Neural progenitor cell (in vitro differentiated cells): Measurements from ENCODE around the gene SMAP1. TPM values are rescaled to one million over a fixed set of nuclear protein-coding genes. Genes with fewer than 3 reads are reported as not detected.

Source experiments
- DNase-seq: peaks from one replicate; pipeline ENCODE4 v3.0.0-alpha.2; 2016; ENCODE audit warnings: low spot score
- H2AFZ ChIP-seq: fragments of 200-600 bp; sonication (generic); replicated peaks from 2 replicates; pipeline ENCODE4 v1.6.1; 2016; ENCODE audit warnings: antibody characterized with exemption
- H3F3A ChIP-seq: fragments of 200-600 bp; sonication (generic); 2 replicates; pipeline ENCODE4 v1.6.1; 2016; ENCODE audit warnings: antibody characterized with exemption, low read depth
- H3K27ac ChIP-seq: fragments of 200-600 bp; sonication (generic); 2 replicates; pipeline ENCODE4 v1.5.1; 2016; ENCODE audit warnings: mild to moderate bottlenecking
- H3K27me3 ChIP-seq: fragments of 200-600 bp; sonication (generic); 2 replicates; pipeline ENCODE4 v1.6.1; 2016; ENCODE audit warnings: mild to moderate bottlenecking, moderate library complexity
- H3K36me3 ChIP-seq: fragments of 200-600 bp; sonication (generic); 2 replicates; pipeline ENCODE4 v1.5.1; 2016
- H3K4me1 ChIP-seq: fragments of 200-600 bp; sonication (generic); 2 replicates; pipeline ENCODE4 v1.6.1; 2016; ENCODE audit warnings: mixed run types
- H3K4me2 ChIP-seq: fragments of 200-600 bp; sonication (generic); 2 replicates; pipeline ENCODE4 v1.6.1; 2016
- H3K4me3 ChIP-seq: fragments of 200-600 bp; sonication (generic); 2 replicates; pipeline ENCODE4 v1.5.1; 2016
- H3K79me2 ChIP-seq: fragments of 200-600 bp; sonication (generic); 2 replicates; pipeline ENCODE4 v1.6.1; 2016; ENCODE audit warnings: low read depth
- H3K9ac ChIP-seq: fragments of 200-600 bp; sonication (generic); 2 replicates; pipeline ENCODE4 v1.6.1; 2016
- H3K9me3 ChIP-seq: fragments of 200-600 bp; sonication (generic); 2 replicates; pipeline ENCODE4 v1.5.1; 2016; ENCODE audit warnings: low read depth
- H4K20me1 ChIP-seq: fragments of 200-600 bp; sonication (generic); 2 replicates; pipeline ENCODE4 v1.6.1; 2016; ENCODE audit warnings: low read depth
- H3K27ac Mint-ChIP-seq: 3 replicates; pipeline ENCODE4 v1.8.0; 2021; ENCODE audit warnings: mixed read lengths
- H3K27me3 Mint-ChIP-seq: 2 replicates; pipeline ENCODE4 v1.8.0; 2022; ENCODE audit warnings: low read depth, mild to moderate bottlenecking, inconsistent platforms, moderate library complexity, mixed read lengths; ENCODE audit not compliant: insufficient read depth
- H3K36me3 Mint-ChIP-seq: 3 replicates; pipeline ENCODE4 v1.8.0; 2021; ENCODE audit warnings: mixed read lengths
- H3K4me1 Mint-ChIP-seq: 3 replicates; pipeline ENCODE4 v1.8.0; 2021; ENCODE audit warnings: mixed read lengths
- H3K4me3 Mint-ChIP-seq: 3 replicates; pipeline ENCODE4 v1.8.0; 2021; ENCODE audit warnings: mild to moderate bottlenecking, moderate library complexity, mixed read lengths
- H3K9me3 Mint-ChIP-seq: 3 replicates; pipeline ENCODE4 v1.8.0; 2020; ENCODE audit warnings: mixed read lengths
- CTCF ChIP-seq: fragments of 200-600 bp; sonication (generic); IDR thresholded peaks from 2 replicates; pipeline ENCODE4 v1.5.1; 2017; ENCODE audit warnings: antibody characterized with exemption, mild to moderate bottlenecking
- EZH2 ChIP-seq: fragments of 200-600 bp; sonication (generic); IDR thresholded peaks from 2 replicates; pipeline ENCODE4 v1.6.1; 2017; ENCODE audit warnings: antibody characterized with exemption, mild to moderate bottlenecking, moderate library complexity
- EZH2phosphoT487 ChIP-seq: fragments of 200-600 bp; sonication (generic); IDR thresholded peaks from 2 replicates; pipeline ENCODE4 v1.6.1; 2017; ENCODE audit warnings: antibody characterized with exemption
- total RNA-seq: library from RNA; depleted of rRNA; stranded (reverse); fragments of >200 nt; gene quantifications from 2 replicates; pipeline ENCODE4 v1.2.3, GENCODE V29; 2015; ENCODE audit warnings: low replicate concordance

The SMAP1 gene
- total RNA-seq, 1 donor from 2014 or later, result 36.5 TPM

DNA sequence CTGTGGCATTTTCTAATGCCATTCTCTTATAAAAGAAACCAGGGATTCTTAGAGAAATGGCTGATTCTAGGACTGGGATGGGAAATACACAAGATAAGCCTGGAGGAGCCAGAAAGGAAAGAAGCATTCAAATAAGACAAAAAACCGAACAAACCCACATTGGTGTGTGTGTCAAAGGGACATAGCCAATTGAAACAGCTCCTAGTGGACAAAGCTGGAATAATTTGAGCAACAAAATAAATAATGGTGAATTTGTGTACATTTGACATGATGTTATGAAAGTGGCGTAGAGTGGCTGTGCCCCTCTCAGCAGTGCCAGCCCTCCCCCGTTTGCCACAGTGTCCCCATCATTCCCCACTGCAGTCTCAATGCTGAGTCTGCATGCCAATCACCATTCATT lies 233.6 kb downstream of the SMAP1 start:
- TF ChIP-seq CTCF (peak; percentile 39), EZH2phosphoT487 (no peak)
- Mint-ChIP-seq H3K4me3 (no peak overlapping the region), H3K36me3 (no peaks in the 10 kb centered on the region), H3K4me1 (no peaks in the 10 kb centered on the region), H3K9me3 (no peaks in the 10 kb centered on the region), H3K27me3 (no peaks in the 10 kb centered on the region), H3K27ac (no peak overlapping the region)
- H2AFZ ChIP-seq, result no peak overlapping the region
- no peaks in the 10 kb centered on the region for H3F3A ChIP-seq
- no peaks in the 10 kb centered on the region for H4K20me1 ChIP-seq
- no peaks in the 10 kb centered on the region for H3K79me2 ChIP-seq
- H3K27me3 ChIP-seq, result no peaks in the 10 kb centered on the region
- H3K36me3 ChIP-seq, result no peaks in the 10 kb centered on the region
- H3K4me3 ChIP-seq, result no peak overlapping the region
- H3K4me1 ChIP-seq, result no peaks in the 10 kb centered on the region
- H3K9me3 ChIP-seq, result no peaks in the 10 kb centered on the region
- no peak overlapping the region for H3K27ac ChIP-seq
- H3K9ac ChIP-seq, result no peak overlapping the region
- no peak for DNase-seq
- no peak overlapping the region for H3K4me2 ChIP-seq

GRCh38 chr6:70903665-70904452 lies 236.2 kb downstream of the SMAP1 start:
- Histone ChIP-seq H3K4me2 (no peak overlapping the region), H3K9me3 (no peaks in the 10 kb centered on the region), H3F3A (no peaks in the 10 kb centered on the region), H3K79me2 (no peaks in the 10 kb centered on the region), H2AFZ (no peak overlapping the region), H3K36me3 (no peaks in the 10 kb centered on the region), H3K4me1 (no peaks in the 10 kb centered on the region), H3K9ac (no peak overlapping the region), H3K4me3 (no peak overlapping the region), H3K27ac (no peak overlapping the region), H4K20me1 (no peaks in the 10 kb centered on the region), H3K27me3 (no peaks in the 10 kb centered on the region)
- Mint-ChIP-seq H3K27ac (no peak overlapping the region), H3K36me3 (no peaks in the 10 kb centered on the region), H3K9me3 (no peaks in the 10 kb centered on the region), H3K4me1 (no peaks in the 10 kb centered on the region), H3K4me3 (no peak overlapping the region), H3K27me3 (no peaks in the 10 kb centered on the region)
- no peak for DNase-seq
- no peak for TF ChIP-seq EZH2
- no peak for TF ChIP-seq EZH2phosphoT487
- TF ChIP-seq CTCF, result no peak

- Histone ChIP-seq H3K79me2 (no peaks in the 10 kb centered on the region), H3K36me3 (no peaks in the 10 kb centered on the region), H2AFZ (no peak overlapping the region), H3K9me3 (no peaks in the 10 kb centered on the region), H3K9ac (no peak overlapping the region), H3K4me3 (no peak overlapping the region), H3F3A (no peaks in the 10 kb centered on the region), H3K27me3 (no peaks in the 10 kb centered on the region), H3K4me2 (no peak overlapping the region), H4K20me1 (no peaks in the 10 kb centered on the region), H3K4me1 (no peaks in the 10 kb centered on the region), H3K27ac (no peak overlapping the region)
- no peak overlapping the region for H3K27ac Mint-ChIP-seq
- no peak for DNase-seq
- no peak overlapping the region for H3K4me3 Mint-ChIP-seq
- H3K9me3 Mint-ChIP-seq, result no peaks in the 10 kb centered on the region
- no peaks in the 10 kb centered on the region for H3K36me3 Mint-ChIP-seq
- TF ChIP-seq EZH2, result no peak
- TF ChIP-seq CTCF, result no peak
- no peak for TF ChIP-seq EZH2phosphoT487
- no peaks in the 10 kb centered on the region for H3K4me1 Mint-ChIP-seq
- H3K27me3 Mint-ChIP-seq, result no peaks in the 10 kb centered on the region
These were observed 238.1 kb downstream of the SMAP1 start for GRCh38 chr6:70905742-70906141.

Other genes starting within 250 kb of the SMAP1 start
- 56.4 and 98.2 TPM in 2 replicates for gene SDHAF4, start 101.0 kb upstream of the SMAP1 start, total RNA-seq